ENCODE data around the gene EDA2R.

Gene EDA2R

GRCh38 chrX:66616944-66617343 lies 21.9 kb downstream of the EDA2R start:
- Mint-ChIP-seq H3K4me3 (no peak overlapping the region), H3K36me3 (no peaks in the 10 kb centered on the region), H3K4me1 (no peaks in the 10 kb centered on the region), H3K27me3 (peaks cover 1% of the 10 kb centered on the region), H3K27ac (no peak overlapping the region), H3K9me3 (no peaks in the 10 kb centered on the region)

GRCh38 chrX:66602381-66602938 lies 36.4 kb downstream of the EDA2R start:
- H3K27me3 Mint-ChIP-seq, result no peaks in the 10 kb centered on the region
- no peak overlapping the region for H3K4me3 Mint-ChIP-seq
- H3K36me3 Mint-ChIP-seq, result no peaks in the 10 kb centered on the region
- no peaks in the 10 kb centered on the region for H3K9me3 Mint-ChIP-seq
- no peaks in the 10 kb centered on the region for H3K4me1 Mint-ChIP-seq
- no peak overlapping the region for H3K27ac Mint-ChIP-seq

GRCh38 chrX:66601522-66601921 lies 37.4 kb downstream of the EDA2R start:
- no peak overlapping the region for H3K27ac Mint-ChIP-seq
- no peak overlapping the region for H3K4me3 Mint-ChIP-seq
- no peaks in the 10 kb centered on the region for H3K4me1 Mint-ChIP-seq
- H3K36me3 Mint-ChIP-seq, result no peaks in the 10 kb centered on the region
- no peaks in the 10 kb centered on the region for H3K9me3 Mint-ChIP-seq
- no peaks in the 10 kb centered on the region for H3K27me3 Mint-ChIP-seq

- H3K27ac Mint-ChIP-seq, result no peak overlapping the region
- peaks cover 1% of the 10 kb centered on the region for H3K27me3 Mint-ChIP-seq
- H3K36me3 Mint-ChIP-seq, result no peaks in the 10 kb centered on the region
- peaks cover 6% of the 10 kb centered on the region for H3K9me3 Mint-ChIP-seq
- no peak overlapping the region for H3K4me3 Mint-ChIP-seq
- no peaks in the 10 kb centered on the region for H3K4me1 Mint-ChIP-seq
These were observed 59.7 kb downstream of the EDA2R start for GRCh38 chrX:66579219-66579618.

GRCh38 chrX:66553973-66554372 lies 84.9 kb downstream of the EDA2R start:
- H3K27ac Mint-ChIP-seq, result no peak overlapping the region
- peaks cover 5% of the 10 kb centered on the region for H3K9me3 Mint-ChIP-seq
- H3K27me3 Mint-ChIP-seq, result no peaks in the 10 kb centered on the region
- H3K36me3 Mint-ChIP-seq, result no peaks in the 10 kb centered on the region
- H3K4me3 Mint-ChIP-seq, result no peak overlapping the region
- H3K4me1 Mint-ChIP-seq, result no peaks in the 10 kb centered on the region

- Mint-ChIP-seq H3K27me3 (no peaks in the 10 kb centered on the region), H3K36me3 (no peaks in the 10 kb centered on the region), H3K9me3 (no peaks in the 10 kb centered on the region), H3K4me1 (no peaks in the 10 kb centered on the region), H3K27ac (no peak overlapping the region), H3K4me3 (no peak overlapping the region)
These were observed 91.0 kb downstream of the EDA2R start for GRCh38 chrX:66547847-66548369.

All from activated naive CD4-positive, alpha-beta T cell treated with anti-CD3 and anti-CD28 coated beads, Interleukin-2, amount 50 U/mL, for 24 hours (primary cell).